HG03196 (cell line): ENCODE measurements around the gene CWC15.
"Not testable (repeated sequence)": the region's sequence is repeated elsewhere in the genome, so short reads cannot be mapped to it uniquely, and the experiment has no call there.

Experiments used
- ATAC-seq: cut with Tn5 transposase; IDR thresholded peaks from one replicate; pipeline ENCODE4 v1.9.1; 2021; ENCODE audit not compliant: unreplicated experiment

The CWC15 gene

DNA sequence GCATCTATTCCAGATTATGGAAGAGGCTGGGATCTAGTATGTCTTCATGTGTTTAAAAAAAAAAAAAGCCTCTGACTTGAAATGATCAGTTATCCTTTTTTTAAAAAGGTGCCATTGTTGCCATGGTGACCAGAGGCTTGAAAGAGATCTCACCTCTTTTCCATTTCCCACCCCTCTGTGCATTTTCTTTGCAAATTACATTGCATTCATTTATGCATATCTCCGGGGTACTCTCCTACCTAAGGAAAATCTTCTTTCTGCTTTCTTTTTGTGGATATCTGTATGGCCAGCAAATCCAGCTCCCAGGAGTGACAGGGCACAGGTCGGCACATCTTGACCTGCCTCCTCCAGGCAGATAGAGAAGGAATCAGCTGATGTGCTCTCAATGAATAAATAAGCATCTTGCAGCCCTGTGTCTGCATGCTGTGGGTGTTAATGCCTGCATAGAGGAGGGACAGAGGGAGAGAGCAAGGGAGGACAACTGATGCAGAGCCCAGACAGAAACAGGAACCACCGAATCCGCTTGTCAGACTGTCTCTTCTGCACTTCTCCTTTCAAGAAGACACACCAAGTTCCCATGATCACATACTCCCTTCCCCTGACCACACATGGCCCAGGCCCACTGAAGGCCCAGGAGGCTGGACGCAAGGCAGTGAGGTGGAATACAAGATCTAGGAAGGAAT, 50.9 kb downstream of the CWC15 start:
- no peak for ATAC-seq

GRCh38 chr11:94920311-94920710, 53.0 kb downstream of the CWC15 start:
- no peak for ATAC-seq

GRCh38 chr11:94913718-94914394, 59.5 kb downstream of the CWC15 start:
- ATAC-seq = not testable (repeated sequence)

DNA sequence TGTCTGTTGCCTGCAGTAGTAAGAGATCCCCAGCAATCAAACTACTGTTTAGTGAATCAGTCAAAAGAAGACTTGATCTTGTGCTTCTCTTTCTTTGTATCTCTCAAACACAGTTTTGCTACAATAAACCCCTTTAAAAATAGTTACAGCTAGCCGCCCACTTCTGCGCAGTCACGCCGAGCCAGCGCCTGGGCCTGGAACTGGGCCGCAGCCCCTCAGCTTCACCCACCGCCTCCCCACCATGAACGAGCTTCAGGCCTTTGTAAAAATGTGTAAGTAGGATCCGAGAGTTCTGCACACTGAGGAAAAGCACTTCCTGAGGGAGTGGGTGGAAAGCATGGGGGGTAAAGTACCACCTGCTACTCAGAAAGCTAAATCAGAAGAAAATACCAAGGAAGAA, 60.5 kb downstream of the CWC15 start:
- ATAC-seq = no peak
